Liver (tissue), 3 donors: ENCODE measurements around the gene MGAT5.

ENCODE experiments used
- ATF3 ChIP-seq: IDR thresholded peaks from 2 replicates; pipeline ENCODE4 v1.6.1; 2016; ENCODE audit warnings: antibody characterized with exemption
- CTCF ChIP-seq: fragments of 150-350 bp; IDR thresholded peaks from 2 replicates; pipeline ENCODE4 v1.5.1; 2017; ENCODE audit warnings: improper control_type of control experiment, low read depth, low read length; ENCODE audit not compliant: missing input control
- GABPA ChIP-seq, 2 donors: IDR thresholded peaks in 1 of 2; conservative IDR thresholded peaks in 1 of 2; 2 replicates each; pipeline ENCODE4 v1.6.1; 2016; ENCODE audit warnings: antibody characterized with exemption in 2 of 2, mild to moderate bottlenecking in 1 of 2, moderate library complexity in 1 of 2
- RAD21 ChIP-seq, 2 donors: IDR thresholded peaks; 2 replicates each; pipeline ENCODE4 v1.6.1; 2016; ENCODE audit warnings: antibody characterized with exemption in 2 of 2, mild to moderate bottlenecking in 2 of 2
- REST ChIP-seq: IDR thresholded peaks from 2 replicates; pipeline ENCODE4 v1.6.1; 2016; ENCODE audit warnings: antibody characterized with exemption, mild to moderate bottlenecking
- SP1 ChIP-seq: IDR thresholded peaks from 2 replicates; pipeline ENCODE4 v1.6.1; 2018; ENCODE audit warnings: antibody characterized with exemption, mild to moderate bottlenecking
- TAF1 ChIP-seq: conservative IDR thresholded peaks from 2 replicates; pipeline ENCODE4 v1.6.1; 2016; ENCODE audit warnings: antibody characterized with exemption, mild to moderate bottlenecking
- YY1 ChIP-seq: IDR thresholded peaks from 2 replicates; pipeline ENCODE4 v1.6.1; 2016; ENCODE audit warnings: antibody characterized with exemption, mild to moderate bottlenecking
- donor health status: healthy.
- donor health status: healthy.

- TF ChIP-seq CTCF, result no peak
- no peak for TF ChIP-seq YY1
- TF ChIP-seq SP1, result no peak
- no peak for TF ChIP-seq TAF1
- no peak for TF ChIP-seq REST
- TF ChIP-seq ATF3, result no peak
- no peak for TF ChIP-seq RAD21 (IDR thresholded peaks at IDR 0.05)
- TF ChIP-seq GABPA (IDR thresholded peaks at IDR 0.05 in 1 of 2, conservative IDR thresholded peaks at IDR 0.05 in 1 of 2), result no peak
Measured at GRCh38 chr2:134227666-134228065, 26.2 kb upstream of the MGAT5 start.
